ENCODE measurements around the gene PODXL.

Gene PODXL

DNA sequence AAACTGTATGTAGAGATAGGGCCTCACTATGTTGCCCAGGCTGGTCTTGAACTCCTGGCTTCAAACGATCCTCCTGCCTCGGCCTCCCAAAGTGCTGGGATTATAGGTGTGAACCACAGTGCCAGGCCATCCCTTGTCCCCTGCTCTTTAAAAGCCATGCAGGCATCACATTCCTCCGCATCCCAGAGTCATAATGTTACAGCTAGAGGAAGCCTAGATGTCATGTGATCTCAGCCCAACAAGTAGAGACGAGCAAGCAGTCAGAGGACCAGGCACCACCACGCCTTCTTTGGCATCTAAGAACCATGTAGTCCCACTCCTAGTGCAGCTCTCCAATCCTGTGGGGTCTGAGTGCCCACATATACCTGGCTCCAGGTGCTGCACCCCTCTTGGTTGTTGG lies 13.1 kb downstream of the PODXL start:
- intact Hi-C loops (cut with DNase I): no loop called here

DNA sequence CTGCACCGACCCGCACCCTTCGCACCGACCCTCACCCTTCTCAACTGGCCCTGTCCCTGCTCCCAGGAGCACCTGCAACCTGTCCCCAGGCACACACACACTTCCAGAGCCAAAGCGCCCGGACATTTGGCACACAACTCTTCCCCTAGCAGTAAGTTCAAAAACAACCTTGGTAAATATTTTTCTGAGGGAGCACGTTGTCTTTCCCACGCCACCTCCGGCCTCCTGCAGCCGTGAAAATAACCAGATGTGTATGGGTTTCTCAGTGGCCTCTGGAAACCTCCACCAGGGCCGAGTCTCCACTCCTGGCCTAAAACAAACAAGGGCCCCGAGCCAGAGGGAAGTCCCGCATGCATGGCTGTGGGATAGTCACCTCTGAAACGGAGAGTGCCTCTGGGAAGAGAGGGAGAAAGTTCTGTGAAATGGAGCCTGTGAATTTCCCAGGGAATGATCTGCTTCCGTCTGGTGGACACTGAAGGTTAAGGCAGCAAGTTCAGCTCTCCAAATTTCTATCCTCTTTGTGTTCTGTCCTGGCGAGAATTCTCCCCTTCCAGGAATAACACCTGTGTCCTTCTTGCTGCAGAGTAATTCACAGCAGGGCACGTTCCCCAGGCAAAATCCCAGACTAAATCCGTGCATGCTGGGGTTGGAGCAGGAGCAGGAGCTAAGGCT lies 15.8 kb downstream of the PODXL start:
- DNase-seq: no peak
- intact Hi-C loops (cut with DNase I): no loop called here

More for the DNA sequence above, 13.1 kb downstream of the PODXL start:
- DNase-seq: peak in 1 of 10 donors; percentile 16

DNA sequence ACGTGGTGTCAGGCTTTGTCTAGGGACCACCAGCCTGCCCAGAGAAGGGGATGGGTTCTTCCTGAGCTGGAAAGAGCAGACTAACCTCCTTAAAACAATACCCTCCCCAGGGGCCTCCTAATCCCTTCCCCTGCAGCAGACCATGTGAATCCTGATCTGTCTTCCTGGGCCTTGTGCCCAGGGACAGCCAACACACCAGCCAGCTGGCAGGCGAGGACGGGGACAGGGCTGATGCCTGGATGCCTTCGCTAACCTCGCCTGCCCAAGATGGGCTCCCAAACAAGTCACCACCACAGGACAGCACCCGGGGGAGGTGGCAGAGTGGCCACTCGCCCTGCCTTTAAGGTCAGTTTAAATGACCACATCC lies 17.6 kb downstream of the PODXL start:
- intact Hi-C loops (cut with DNase I): no loop called here
- DNase-seq: peak in 2 of 10 donors; percentile 20 to 58

DNA sequence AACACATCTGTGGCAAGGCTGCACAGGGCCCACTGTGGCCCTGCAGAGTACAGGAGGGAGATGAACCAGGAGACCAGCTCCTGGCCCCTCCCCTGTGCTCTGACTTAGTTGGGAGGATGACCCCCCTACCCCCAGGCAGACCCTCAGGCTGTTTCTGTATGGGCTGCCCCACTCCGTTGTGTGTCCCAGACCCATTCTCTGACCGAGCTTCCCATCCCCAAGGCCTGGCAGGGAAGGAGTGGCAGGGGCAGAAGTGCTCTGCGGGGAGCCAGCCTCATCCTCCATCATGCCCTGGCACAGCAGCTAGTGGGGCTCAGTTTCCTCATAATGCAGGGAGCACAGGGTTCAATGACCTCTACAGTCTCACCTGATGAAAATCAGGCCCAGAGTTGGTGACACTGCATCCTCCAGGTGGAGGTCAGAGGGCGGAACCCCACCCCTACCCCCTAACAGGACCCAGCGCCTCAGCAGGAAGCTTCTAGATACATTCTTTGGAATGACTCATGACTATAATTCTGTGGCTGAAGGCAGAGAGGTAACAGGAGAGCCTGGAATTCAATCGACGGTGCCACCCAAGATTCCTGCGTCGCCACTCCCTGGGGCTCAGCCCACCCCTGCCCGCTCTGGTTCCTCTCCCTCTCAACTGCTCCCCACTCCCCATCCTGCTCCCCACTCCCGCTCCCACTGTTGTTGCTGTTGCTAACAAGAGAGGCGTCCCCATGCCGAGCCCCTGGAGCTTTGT lies 18.2 kb downstream of the PODXL start:
- no peak for DNase-seq
- intact Hi-C loops (cut with DNase I): no loop called here

DNA sequence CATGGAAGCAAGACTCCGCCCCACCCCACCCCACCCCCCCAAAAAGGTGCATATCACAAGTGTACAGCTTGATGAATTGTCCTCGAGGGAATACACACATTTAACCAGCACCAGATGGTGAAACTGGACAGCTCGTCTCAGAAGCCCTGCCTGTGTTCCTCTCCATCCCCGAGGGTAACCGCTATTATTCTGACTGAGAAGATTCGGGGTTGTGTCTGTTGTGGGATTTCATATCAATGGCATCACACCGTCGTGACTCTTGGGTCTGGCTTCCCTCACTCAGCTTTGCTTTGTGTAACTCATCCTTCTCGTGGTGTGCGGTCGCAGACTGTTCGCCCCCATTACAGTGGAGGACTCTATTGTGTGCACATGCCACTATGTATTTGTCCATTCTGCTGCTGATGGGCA lies 18.9 kb downstream of the PODXL start:
- no peak for DNase-seq
- intact Hi-C loops (cut with DNase I): no loop called here

DNA sequence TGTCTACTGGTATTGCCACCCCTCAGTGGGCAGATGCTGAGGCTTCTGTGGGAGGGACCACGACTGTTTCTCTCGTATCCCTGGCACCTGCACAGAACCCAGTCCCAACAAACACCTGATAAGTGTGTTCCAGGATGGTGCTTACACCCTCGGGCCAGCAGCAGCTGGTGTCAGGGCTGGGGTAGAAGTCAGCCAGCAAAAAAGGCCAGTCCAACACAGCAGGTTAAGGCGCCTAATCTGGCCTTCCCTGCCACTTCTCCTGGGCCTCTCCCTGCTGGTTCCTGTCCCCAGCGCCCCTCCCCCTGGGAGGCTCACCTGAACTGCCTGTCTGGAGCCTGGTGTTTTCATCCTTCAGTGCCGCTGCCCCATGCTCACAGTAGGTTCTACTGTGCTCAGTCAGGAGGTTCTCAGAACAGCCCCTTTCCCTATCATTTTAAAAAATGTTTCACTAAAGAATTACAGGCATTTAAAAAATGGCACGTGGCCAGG lies 20.0 kb downstream of the PODXL start:
- intact Hi-C loops (cut with DNase I): no loop called here
- DNase-seq: peak in 1 of 10 donors; percentile 5

DNA sequence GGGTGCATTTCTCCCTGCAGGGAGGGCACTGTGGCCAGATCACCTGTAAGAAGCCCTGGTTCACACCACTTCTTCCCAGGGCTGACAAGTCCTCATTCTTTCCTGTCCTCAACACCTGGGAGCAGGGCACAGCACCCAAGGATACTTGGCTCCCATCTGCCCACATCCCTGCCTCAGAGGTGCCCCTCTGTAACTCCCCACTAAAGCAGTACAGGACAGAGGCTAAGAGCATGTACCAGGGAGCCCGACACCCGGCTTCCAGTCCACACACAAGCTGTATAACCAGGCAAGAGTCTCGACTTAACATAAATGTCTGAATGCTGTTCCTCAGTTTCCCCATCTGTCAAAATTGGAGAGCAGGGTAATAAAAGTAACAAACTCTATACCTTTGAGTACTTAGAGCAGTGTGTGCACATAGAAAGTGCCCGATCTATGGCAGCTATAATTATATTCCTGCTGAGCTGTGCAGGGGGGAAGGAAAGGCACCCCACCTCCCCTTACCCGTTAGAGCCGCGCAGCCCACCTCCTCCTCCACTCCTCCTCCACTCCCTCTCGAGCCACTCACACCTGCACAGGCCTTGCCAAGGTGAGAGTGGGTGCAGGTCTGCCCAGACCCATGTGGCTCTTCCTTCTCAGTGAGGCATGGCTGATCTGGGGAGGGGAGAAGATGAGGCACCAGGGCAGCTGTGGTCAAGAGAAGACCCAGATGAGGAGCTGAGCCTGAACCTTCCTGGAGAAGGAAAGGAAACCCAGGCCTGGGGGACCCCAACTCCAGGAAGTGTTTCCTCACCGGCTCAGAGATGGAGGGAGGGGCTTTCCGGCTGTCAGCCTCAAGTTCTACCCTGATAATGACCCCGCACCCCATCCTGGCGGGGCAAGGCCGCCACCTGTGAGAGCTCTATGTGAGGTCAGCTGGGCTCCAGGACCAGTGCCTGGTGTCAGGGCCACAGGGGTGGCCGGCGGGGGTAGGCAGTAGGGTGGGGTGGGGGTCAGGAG lies 22.6 kb downstream of the PODXL start:
- peak in 2 of 10 donors; percentile 36 to 41 for DNase-seq
- intact Hi-C loops (cut with DNase I): no loop called here

DNA sequence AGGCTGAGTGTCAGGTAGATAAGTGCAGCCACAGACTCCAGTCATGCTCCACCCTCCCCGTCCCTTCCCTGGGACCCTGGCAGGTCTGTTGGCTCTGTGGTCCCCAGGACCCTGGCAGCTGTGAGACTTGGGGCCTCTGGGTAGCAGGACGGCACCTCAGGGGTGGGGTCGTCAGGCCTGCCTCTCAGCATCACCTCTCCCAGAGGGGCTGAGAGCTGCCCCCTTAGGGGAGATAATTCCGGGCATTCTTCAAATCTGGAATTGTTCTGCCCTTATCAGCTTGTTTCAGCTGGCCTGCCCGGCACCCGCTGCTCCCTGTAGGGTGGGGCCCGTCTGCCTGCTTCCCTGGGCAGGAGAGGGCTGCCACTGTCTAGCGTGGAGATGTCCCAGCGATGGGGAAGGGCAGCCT lies 23.3 kb downstream of the PODXL start:
- intact Hi-C loops (cut with DNase I): no loop called here
- DNase-seq: peak in 2 of 10 donors; percentile 64 to 78

DNA sequence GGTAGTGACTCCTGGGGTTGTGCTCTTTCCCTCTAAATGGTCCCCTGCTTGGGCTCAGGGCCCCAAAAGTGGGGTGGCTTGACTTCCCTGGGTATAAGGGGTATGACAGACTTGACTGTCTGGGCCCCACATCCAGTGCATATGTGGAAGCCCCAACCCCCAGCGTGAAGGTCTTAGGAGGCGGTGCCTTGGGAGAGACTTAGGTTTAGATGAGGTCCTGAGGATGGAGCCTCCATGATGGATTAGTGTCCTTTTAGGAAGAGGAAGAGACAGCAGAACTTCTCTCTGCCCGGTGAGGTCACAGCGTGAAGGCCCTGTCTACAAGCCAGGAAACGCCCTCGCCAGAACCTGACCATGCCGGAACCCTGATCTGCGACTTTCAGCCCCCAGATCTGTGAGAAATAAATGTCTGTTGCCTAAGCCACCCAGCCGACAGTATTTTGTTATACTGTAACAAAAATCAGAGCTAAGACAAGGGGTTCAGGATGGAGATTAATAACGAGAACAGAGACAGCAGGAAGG lies 23.8 kb downstream of the PODXL start:
- intact Hi-C loops (cut with DNase I): no loop called here
- DNase-seq: peak in 2 of 10 donors; percentile 10 to 49

DNA sequence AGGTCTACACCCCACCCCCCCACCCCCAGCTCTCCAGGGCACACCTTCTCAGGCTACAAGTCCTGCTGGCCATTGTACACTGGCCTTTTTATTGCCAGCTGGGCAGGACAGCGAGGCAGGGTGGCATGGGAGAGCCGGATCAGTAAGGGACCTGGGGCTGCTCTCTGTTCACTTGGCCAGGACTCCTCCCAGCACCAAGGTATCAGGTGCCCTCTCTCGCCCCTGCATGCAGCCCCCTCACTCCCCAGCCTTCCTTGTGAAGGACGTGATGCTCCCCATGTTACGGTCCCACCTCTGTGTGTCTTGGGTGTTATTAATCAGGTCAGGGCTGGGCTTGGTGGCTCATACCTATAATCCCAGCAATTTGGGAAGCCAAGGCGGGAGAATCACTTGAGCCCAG lies 26.3 kb downstream of the PODXL start:
- peak in 3 of 10 donors; percentile 29 to 57 (median 52) for DNase-seq
- intact Hi-C loops (cut with DNase I): no loop called here

DNA sequence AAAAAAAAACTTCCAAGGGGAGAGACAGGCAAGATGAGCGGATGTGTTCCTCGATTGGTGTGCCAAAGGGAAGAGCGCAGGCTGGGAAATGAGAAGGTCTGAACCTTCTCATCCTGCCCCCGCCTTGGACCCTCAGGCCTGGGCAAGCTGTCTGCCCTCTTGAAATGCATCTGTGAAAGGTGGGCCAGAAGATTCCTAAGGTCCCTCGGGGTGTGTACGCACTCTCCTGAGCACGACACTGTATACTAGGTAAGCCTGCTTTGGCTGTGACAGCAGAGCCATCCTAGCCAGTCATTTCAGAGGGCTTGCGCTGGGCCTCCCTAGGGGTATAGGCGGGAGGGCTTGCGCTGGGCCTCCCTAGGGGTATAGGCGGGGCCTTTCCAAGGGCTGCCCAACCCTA lies 26.8 kb downstream of the PODXL start:
- peak in 2 of 10 donors; percentile 9 to 38 for DNase-seq
- intact Hi-C loops (cut with DNase I): no loop called here

DNA sequence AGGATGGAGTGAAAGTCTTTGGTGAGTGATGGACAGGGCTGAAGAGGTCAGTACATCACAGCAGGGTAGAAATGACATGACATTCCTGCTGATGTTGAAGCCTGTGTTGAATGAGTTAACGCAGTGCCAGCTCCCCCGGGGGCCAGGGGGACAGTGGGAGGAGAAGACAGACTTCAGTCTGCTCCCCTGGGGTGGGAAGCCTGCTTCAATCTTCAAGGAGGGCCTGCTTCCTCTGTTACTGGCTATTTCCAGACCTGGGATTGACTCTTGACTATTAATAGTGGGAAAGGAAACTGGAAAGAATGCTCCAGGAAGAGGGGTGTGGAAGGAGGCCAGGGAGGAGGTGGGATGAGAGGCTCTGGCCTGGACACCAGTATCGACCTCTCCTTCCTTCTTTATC lies 27.2 kb downstream of the PODXL start:
- intact Hi-C loops (cut with DNase I): no loop called here
- DNase-seq: peak in 2 of 10 donors; percentile 9 to 37

DNA sequence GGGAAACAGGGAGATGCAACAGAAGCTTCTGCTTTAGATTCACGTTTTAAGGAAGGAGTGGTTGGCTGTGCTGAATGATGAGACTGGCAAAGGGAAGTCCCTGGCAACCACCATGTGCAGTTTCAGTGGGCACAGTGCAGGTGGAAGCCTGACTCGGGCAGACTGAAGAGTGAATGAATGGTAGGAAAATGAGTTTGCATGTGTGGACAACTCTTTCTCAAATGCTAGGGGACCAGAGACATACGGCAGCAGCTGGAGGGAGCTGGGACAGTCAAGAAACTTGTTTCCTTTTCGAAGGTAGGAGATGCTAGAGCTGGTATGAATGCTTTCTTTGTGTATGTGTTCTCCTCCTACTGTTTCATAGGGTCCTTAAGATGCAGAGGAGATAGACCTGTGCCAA lies 29.0 kb downstream of the PODXL start:
- peak in 2 of 10 donors; percentile 9 to 36 for DNase-seq
- intact Hi-C loops (cut with DNase I): no loop called here

DNA sequence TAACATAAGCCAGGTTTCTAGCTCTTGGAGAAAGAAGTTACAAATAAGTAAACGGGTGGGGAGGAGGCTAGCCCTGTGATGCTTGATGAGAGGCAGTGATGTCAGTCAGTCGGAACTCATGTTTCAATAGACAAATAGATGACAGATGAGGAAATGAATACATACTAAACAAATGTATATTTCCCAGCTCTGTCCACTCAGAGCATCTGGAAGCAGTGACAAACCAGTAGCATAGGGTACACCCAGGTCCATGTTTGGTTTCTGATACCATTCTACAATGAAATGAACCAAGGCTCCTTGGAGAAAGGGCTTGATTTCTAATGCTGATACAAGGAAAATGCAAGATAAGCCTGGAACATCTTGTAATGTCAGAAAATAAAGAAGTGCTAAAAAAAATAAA lies 30.6 kb downstream of the PODXL start:
- DNase-seq: peak in 1 of 10 donors; percentile 1
- intact Hi-C loops (cut with DNase I): no loop called here

DNA sequence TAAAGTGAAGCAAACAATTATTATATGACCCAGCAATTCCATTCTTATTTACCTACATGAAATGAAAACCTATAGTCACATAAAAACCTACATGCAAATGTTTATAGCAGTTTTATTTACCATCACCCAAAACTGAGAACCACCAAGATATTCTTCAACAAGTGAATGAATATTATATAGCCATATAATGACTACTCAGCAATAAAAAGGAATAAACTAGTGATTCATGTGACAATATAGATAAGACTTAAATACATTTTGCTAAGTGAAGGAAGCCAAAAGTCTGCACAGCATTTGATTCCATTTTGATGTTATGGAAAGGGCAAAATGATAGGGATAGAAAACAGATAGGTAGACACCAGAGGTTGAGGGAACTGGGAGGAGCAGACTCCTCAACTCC lies 31.7 kb downstream of the PODXL start:
- no peak for DNase-seq
- intact Hi-C loops (cut with DNase I): no loop called here

DNA sequence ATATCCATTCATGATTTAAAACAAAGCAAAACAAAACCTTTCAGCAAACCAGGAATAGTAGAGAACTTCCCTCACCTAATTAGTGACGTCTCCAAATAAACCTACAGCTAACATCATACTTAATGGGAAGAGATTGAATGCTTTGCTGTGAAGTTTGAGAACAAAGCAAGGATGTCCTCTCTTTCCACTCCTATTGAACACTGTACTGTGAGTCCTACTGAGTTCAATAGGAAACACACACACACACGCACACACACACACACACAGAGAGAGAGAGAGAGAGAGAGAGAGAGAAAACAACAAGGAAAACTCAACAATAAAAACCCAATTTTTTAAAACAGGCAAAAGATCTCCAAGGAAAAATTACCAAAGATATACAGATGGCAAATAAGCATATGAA lies 32.3 kb downstream of the PODXL start:
- DNase-seq: no peak
- intact Hi-C loops (cut with DNase I): no loop called here

DNA sequence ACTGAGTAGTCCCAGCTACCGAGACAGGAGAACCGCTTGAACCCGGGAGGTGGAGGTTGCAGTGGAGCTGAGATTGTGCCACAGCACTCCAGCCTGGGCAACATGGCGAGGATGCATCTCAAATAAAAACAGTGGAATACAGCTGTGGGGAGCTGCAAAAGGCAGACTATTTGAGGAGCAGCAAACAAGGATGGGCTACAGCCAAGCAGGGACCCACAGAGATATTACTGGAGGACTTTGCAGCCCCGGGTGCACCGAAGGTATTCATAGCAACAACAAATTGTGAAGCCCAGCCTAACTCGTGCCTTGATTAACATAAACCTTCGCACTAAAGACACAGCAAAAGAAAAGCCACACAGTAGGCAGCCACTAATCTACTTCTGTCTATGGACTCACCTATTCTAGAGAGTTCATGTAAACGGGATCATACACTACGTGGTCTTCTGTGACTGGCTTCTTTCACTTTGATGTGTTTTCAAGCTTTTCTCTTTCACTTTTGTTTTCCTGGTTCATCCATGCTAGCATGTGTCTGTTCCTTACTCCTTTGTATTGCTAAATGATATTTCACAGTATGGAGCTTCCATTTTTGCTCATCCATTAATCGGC lies 34.0 kb downstream of the PODXL start:
- DNase-seq: peak in 2 of 10 donors; percentile 42 to 62
- intact Hi-C loops (cut with DNase I): no loop called here

DNA sequence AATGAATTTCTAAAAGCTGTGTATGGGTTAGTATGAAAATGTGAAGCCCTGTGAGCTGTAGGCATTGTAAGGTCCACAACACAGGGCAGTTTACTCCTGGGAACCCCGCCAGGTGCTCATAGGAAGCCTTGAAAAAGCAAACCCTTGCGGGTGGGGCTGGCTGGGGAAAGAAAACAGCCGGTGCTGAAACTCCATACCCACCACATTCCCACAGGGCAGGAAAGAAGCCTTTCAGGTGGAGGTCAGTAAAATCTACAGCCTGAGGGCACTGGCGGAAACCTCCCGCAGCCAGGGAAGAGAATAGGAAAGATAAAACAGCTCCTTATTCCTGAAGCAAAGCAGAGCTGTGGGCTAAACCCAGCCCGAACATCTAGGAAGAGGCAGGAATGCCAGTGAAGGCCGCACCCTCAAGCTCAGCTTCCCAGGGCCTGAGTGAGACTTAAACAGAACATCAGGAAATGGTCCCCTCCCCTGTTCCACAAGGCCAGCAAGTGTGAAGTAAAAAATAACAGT lies 34.7 kb downstream of the PODXL start:
- intact Hi-C loops (cut with DNase I): no loop called here
- DNase-seq: peak in 2 of 10 donors; percentile 41 to 43

DNA sequence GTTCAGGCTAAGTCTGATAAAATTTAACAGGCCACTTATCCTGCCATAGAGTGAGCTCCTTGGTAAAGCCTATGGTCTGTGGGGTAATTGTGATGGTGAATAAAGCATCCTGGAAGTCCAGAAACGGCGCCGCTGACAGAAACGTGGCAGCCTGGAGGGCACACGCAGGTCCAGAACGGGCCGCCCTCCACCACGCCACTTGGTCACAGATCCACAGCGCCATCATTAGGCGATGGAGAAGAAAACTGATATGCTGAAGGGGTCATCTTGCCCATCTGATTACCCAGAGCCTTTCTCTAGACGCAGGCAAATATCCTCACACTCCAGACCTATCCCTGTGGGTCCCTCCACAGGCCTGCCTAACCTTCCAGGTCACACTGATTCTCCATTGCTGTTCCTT lies 37.8 kb downstream of the PODXL start:
- no peak for DNase-seq
- intact Hi-C loops (cut with DNase I): no loop called here

All from posterior cingulate gyrus (tissue), 11 donors.